ENCODE results near the gene OR10J4.
"Not testable (repeated sequence)": the region's sequence is repeated elsewhere in the genome, so short reads cannot be mapped to it uniquely, and the experiment has no call there.

OR10J4 gene

GRCh38 chr1:159431904-159432303 lies at the start of gene OR10J4:
OR10J4 (plus strand) TSS chr1:159432204.
- DNase-seq (ENCODE audit: extremely low read depth in 1 of 2, low read depth in 1 of 2) = no peak

GRCh38 chr1:159406821-159407220 lies 25.2 kb upstream of the OR10J4 start:
- no peak for DNase-seq (ENCODE audit: extremely low read depth in 1 of 2, low read depth in 1 of 2)

- DNase-seq (ENCODE audit: extremely low read depth in 1 of 2, low read depth in 1 of 2) = no peak
Measured at GRCh38 chr1:159408862-159409400, 23.1 kb upstream of the OR10J4 start.

- no peak for DNase-seq (ENCODE audit: extremely low read depth in 1 of 2, low read depth in 1 of 2)
Measured at GRCh38 chr1:159421821-159422220, 10.2 kb upstream of the OR10J4 start.

- DNase-seq (ENCODE audit: extremely low read depth in 1 of 2, low read depth in 1 of 2) = no peak
Measured at GRCh38 chr1:159428536-159428935, 3.5 kb upstream of the OR10J4 start.

GRCh38 chr1:159429074-159429861 lies 2.7 kb upstream of the OR10J4 start:
- no peak for DNase-seq (ENCODE audit: extremely low read depth in 1 of 2, low read depth in 1 of 2)

- DNase-seq (ENCODE audit: extremely low read depth in 1 of 2, low read depth in 1 of 2) = no peak
Measured at GRCh38 chr1:159430985-159431384, 1.0 kb upstream of the OR10J4 start.

GRCh38 chr1:159436469-159436868 lies 4.5 kb downstream of the OR10J4 start:
- no peak for DNase-seq (ENCODE audit: extremely low read depth in 1 of 2, low read depth in 1 of 2)

GRCh38 chr1:159439422-159439821 lies 7.4 kb downstream of the OR10J4 start, which contains the start of gene OR10J1:
OR10J1 (plus strand) TSS chr1:159439722; CDS start chr1:159439792, 70 bp downstream.
- no peak for DNase-seq (ENCODE audit: extremely low read depth in 1 of 2, low read depth in 1 of 2)

- no peak for DNase-seq (ENCODE audit: extremely low read depth in 1 of 2, low read depth in 1 of 2)
Measured at GRCh38 chr1:159441360-159441759, 9.4 kb downstream of the OR10J4 start.

GRCh38 chr1:159442428-159442827 lies 10.4 kb downstream of the OR10J4 start:
- no peak for DNase-seq (ENCODE audit: extremely low read depth in 1 of 2, low read depth in 1 of 2)

GRCh38 chr1:159443066-159443750 lies 11.2 kb downstream of the OR10J4 start:
- DNase-seq (ENCODE audit: extremely low read depth in 1 of 2, low read depth in 1 of 2) = no peak

GRCh38 chr1:159444511-159444910 lies 12.5 kb downstream of the OR10J4 start:
- DNase-seq (ENCODE audit: extremely low read depth in 1 of 2, low read depth in 1 of 2) = no peak

- DNase-seq (ENCODE audit: extremely low read depth in 1 of 2, low read depth in 1 of 2) = no peak
Measured at GRCh38 chr1:159448181-159448580, 16.2 kb downstream of the OR10J4 start.

GRCh38 chr1:159449605-159450004 lies 17.6 kb downstream of the OR10J4 start:
- not testable (repeated sequence) for DNase-seq (ENCODE audit: extremely low read depth in 1 of 2, low read depth in 1 of 2)

GRCh38 chr1:159459551-159459950 lies 27.5 kb downstream of the OR10J4 start:
- DNase-seq (ENCODE audit: extremely low read depth in 1 of 2, low read depth in 1 of 2) = no peak

GRCh38 chr1:159465191-159465603 lies 33.2 kb downstream of the OR10J4 start:
- DNase-seq (ENCODE audit: extremely low read depth in 1 of 2, low read depth in 1 of 2) = no peak

- DNase-seq (ENCODE audit: extremely low read depth in 1 of 2, low read depth in 1 of 2) = no peak
Measured at GRCh38 chr1:159468321-159468720, 36.3 kb downstream of the OR10J4 start.

- no peak for DNase-seq (ENCODE audit: extremely low read depth in 1 of 2, low read depth in 1 of 2)
Measured at GRCh38 chr1:159469921-159470533, 38.0 kb downstream of the OR10J4 start.

- no peak for DNase-seq (ENCODE audit: extremely low read depth in 1 of 2, low read depth in 1 of 2)
Measured at GRCh38 chr1:159473335-159473734, 41.3 kb downstream of the OR10J4 start.

- no peak for DNase-seq (ENCODE audit: extremely low read depth in 1 of 2, low read depth in 1 of 2)
Measured at GRCh38 chr1:159474926-159475325, 42.9 kb downstream of the OR10J4 start.
